SK-N-SH (cell line): ENCODE measurements around the gene RIC8B. TPM values are rescaled to one million over a fixed set of nuclear protein-coding genes. Genes with fewer than 3 reads are reported as not detected.

Source experiments
- CTCF ChIA-PET: fragments of 300-600, 350-600 bp; formaldehyde crosslinking; extraction: SDS; loops from one replicate; lab custom pipeline; 2021; lab: Yijun Ruan, JAX
- POLR2A ChIA-PET: fragments of 350-600 bp; sonication (Branson Sonifier 250); formaldehyde crosslinking; extraction: SDS; loops from one replicate; lab custom pipeline; 2020; ENCODE audit warnings: antibody characterized with exemption, inconsistent platforms; lab: Yijun Ruan, JAX
- DNase-seq: peaks from one replicate; pipeline ENCODE4 v3.0.0; 2012
- H2AFZ ChIP-seq: fragments of 200-600 bp; sonication (generic); 2 replicates; pipeline ENCODE4 v1.8.1; 2016; ENCODE audit warnings: antibody characterized with exemption, mild to moderate bottlenecking, low read depth
- H3F3A ChIP-seq: fragments of 200-600 bp; sonication (generic); replicated peaks from 2 replicates; pipeline ENCODE3; 2016; ENCODE audit warnings: antibody characterized with exemption, mild to moderate bottlenecking; ENCODE audit not compliant: insufficient read depth
- H3K27ac ChIP-seq, 2 experiments: fragments of 200-500 bp in 1 of 2; fragments of 200-600 bp in 1 of 2; sonication (Bioruptor generic) in 1 of 2; sonication (generic), shearing (Covaris generic) in 1 of 2; 2 replicates each; pipeline versions ENCODE4 v1.5.1 to v1.6.1; 2014 to 2016; ENCODE audit warnings: low read depth in 2 of 2, inconsistent platforms in 1 of 2, low read length in 1 of 2, mild to moderate bottlenecking in 1 of 2, mixed read lengths in 1 of 2
- H3K27me3 ChIP-seq: fragments of 200-600 bp; sonication (generic), shearing (Covaris generic); 2 replicates; pipeline ENCODE4 v1.6.1; 2016; ENCODE audit warnings: mixed run types; ENCODE audit not compliant: insufficient read depth
- H3K36me3 ChIP-seq, 2 experiments: fragments of 200-500 bp in 1 of 2; fragments of 200-600 bp in 1 of 2; sonication (Bioruptor generic) in 1 of 2; sonication (generic) in 1 of 2; replicated peaks in 1 of 2; 2 replicates each; pipeline versions ENCODE3 to v1.5.1; 2014 to 2016; ENCODE audit warnings: low read length in 1 of 2, mild to moderate bottlenecking in 1 of 2; ENCODE audit not compliant: insufficient read depth in 2 of 2, control insufficient read depth in 1 of 2
- H3K4me1 ChIP-seq, 2 experiments: fragments of 200-500 bp in 1 of 2; fragments of 200-600 bp in 1 of 2; sonication (Bioruptor generic) in 1 of 2; sonication (generic), shearing (Covaris generic) in 1 of 2; 2 replicates each; pipeline versions ENCODE4 v1.5.1 to v1.6.1; 2014 to 2016; ENCODE audit warnings: low read depth in 1 of 2, low read length in 1 of 2, mixed run types in 1 of 2; ENCODE audit not compliant: insufficient read depth in 2 of 2, control insufficient read depth in 1 of 2
- H3K4me2 ChIP-seq: fragments of 200-600 bp; sonication (generic), shearing (Covaris generic); 2 replicates; pipeline ENCODE4 v1.6.1; 2017; ENCODE audit warnings: mixed run types
- H3K4me3 ChIP-seq, 2 experiments: fragments of 200-500 bp in 1 of 2; fragments of 200-600 bp in 1 of 2; sonication (Bioruptor generic) in 1 of 2; sonication (generic), shearing (Covaris generic) in 1 of 2; 2 replicates each; pipeline versions ENCODE4 v1.5.1 to v1.8.1; 2014 to 2016; ENCODE audit warnings: low read depth in 2 of 2, inconsistent platforms in 1 of 2, low read length in 1 of 2, mild to moderate bottlenecking in 1 of 2, mixed read lengths in 1 of 2, moderate library complexity in 1 of 2
- H3K79me2 ChIP-seq: fragments of 200-600 bp; sonication (generic); 2 replicates; pipeline ENCODE4 v1.8.1; 2017; ENCODE audit warnings: mild to moderate bottlenecking; ENCODE audit not compliant: insufficient read depth
- H3K9ac ChIP-seq: fragments of 200-600 bp; sonication (generic); 2 replicates; pipeline ENCODE4 v1.6.1; 2017; ENCODE audit warnings: mixed run types
- H3K9me2 ChIP-seq: fragments of 200-600 bp; sonication (generic); 2 replicates; pipeline ENCODE4 v1.6.1; 2017; ENCODE audit warnings: mixed run types
- H3K9me3 ChIP-seq: fragments of 200-600 bp; sonication (generic); 2 replicates; pipeline ENCODE4 v1.6.1; 2017; ENCODE audit warnings: mixed run types, mild to moderate bottlenecking, moderate library complexity
- H4K20me1 ChIP-seq: fragments of 200-600 bp; sonication (generic); 2 replicates; pipeline ENCODE4 v1.6.1; 2017; ENCODE audit warnings: mild to moderate bottlenecking, mixed run types; ENCODE audit not compliant: insufficient read depth
- EP300 ChIP-seq, 2 experiments: IDR thresholded peaks; 2 replicates each; pipeline versions ENCODE4 v1.4.0 to v1.6.1; 2012; ENCODE audit warnings: borderline replicate concordance in 1 of 2, low read depth in 1 of 2, low read length in 1 of 2
- FOXJ3 ChIP-seq: sonication (generic); formaldehyde crosslinking; IDR thresholded peaks from 2 replicates; pipeline ENCODE4 v1.5.1; 2020; ENCODE audit warnings: mild to moderate bottlenecking, missing genetic modification reagents
- FOXM1 ChIP-seq: IDR thresholded peaks from 2 replicates; pipeline ENCODE4 v1.4.0; 2012; ENCODE audit warnings: low read depth, mild to moderate bottlenecking
- GABPA ChIP-seq: IDR thresholded peaks from 2 replicates; pipeline ENCODE4 v1.4.0; 2012; ENCODE audit warnings: low read depth, mild to moderate bottlenecking
- JUND ChIP-seq: IDR thresholded peaks from 2 replicates; pipeline ENCODE4 v1.4.0; 2012
- NFIC ChIP-seq: IDR thresholded peaks from 2 replicates; pipeline ENCODE4 v1.4.0; 2012; ENCODE audit warnings: borderline replicate concordance
- NRF1 ChIP-seq: IDR thresholded peaks from 2 replicates; pipeline ENCODE4 v1.6.1; 2012; ENCODE audit warnings: low read depth, mild to moderate bottlenecking, low read length
- RAD21 ChIP-seq: IDR thresholded peaks from 2 replicates; pipeline ENCODE4 v1.6.1; 2012; ENCODE audit warnings: mild to moderate bottlenecking, low read length
- RCOR1 ChIP-seq: fragments of 150-350 bp; IDR thresholded peaks from 2 replicates; pipeline ENCODE4 v1.6.1; 2017; ENCODE audit warnings: antibody characterized with exemption, low read length
- SIN3A ChIP-seq: IDR thresholded peaks from 2 replicates; pipeline ENCODE4 v1.6.1; 2012; ENCODE audit warnings: low read depth, mild to moderate bottlenecking, low read length, moderate library complexity, borderline replicate concordance
- YY1 ChIP-seq: IDR thresholded peaks from 2 replicates; pipeline ENCODE4 v1.4.0; 2012; ENCODE audit warnings: low read depth, mild to moderate bottlenecking
- WGBS: methylation state at CpG from one replicate; pipeline ENCODE4 v1.1.6; 2017; ENCODE audit warnings: low lambda C conversion rate; 5-methylcytosine and 5-hydroxymethylcytosine counted together
- polyA plus RNA-seq, 3 experiments: library from polyadenylated mRNA; depleted of rRNA; stranded (reverse); fragments of >200 nt; gene quantifications; 2 replicates each; pipeline ENCODE4 v1.2.3, GENCODE V29; 2012
- TF ChIP-seq, protein P1 (sequence below): IDR thresholded peaks from 2 replicates; pipeline ENCODE4 v1.4.0; 2012; ENCODE audit warnings: low read depth
- TF ChIP-seq, protein P2 (sequence below): IDR thresholded peaks from 2 replicates; pipeline ENCODE4 v1.4.0; 2012; ENCODE audit warnings: low read depth, borderline replicate concordance
- TF ChIP-seq, protein P3 (sequence below): fragments of 150-350 bp; IDR thresholded peaks from 2 replicates; pipeline ENCODE4 v1.6.1; 2017; ENCODE audit warnings: antibody characterized with exemption, low read length, low read depth, borderline replicate concordance
- TF ChIP-seq, protein P4 (sequence below): fragments of 200-600 bp; sonication (generic); IDR thresholded peaks from 2 replicates; pipeline ENCODE4 v1.6.1; 2017; ENCODE audit warnings: antibody characterized with exemption, mild to moderate bottlenecking, moderate library complexity
- TF ChIP-seq, protein P5 (sequence below): IDR thresholded peaks from 2 replicates; pipeline ENCODE4 v1.6.1; 2012; ENCODE audit warnings: mild to moderate bottlenecking, low read depth, low read length, moderate library complexity
- TF ChIP-seq, protein P6 (sequence below): IDR thresholded peaks from 2 replicates; pipeline ENCODE4 v1.4.0; 2012; ENCODE audit warnings: low read depth, borderline replicate concordance
- TF ChIP-seq, protein P7 (sequence below): IDR thresholded peaks from 2 replicates; pipeline ENCODE4; 2012

The RIC8B gene
- polyA plus RNA-seq, 1 of the 3 experiments (the other 2 are of a cell fraction), result 6.2 TPM

DNA sequence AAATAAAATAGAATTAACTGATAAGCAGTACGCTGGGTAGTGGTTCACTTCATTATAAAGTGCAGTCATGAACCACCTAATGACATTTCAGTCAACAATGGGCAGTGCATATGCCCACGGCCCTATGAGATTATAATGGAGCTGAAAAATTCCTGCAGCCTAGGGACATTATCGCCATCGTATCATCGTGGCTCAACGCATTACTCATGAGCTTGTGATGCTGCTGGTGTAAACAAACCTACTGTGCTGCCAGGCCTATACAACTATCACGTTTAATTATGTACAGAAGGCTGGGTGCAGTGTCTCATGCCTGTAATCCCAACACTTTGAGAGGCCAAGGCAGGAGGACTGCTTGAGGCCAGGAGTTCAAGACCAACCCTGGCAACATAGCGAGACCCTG, 119.0 kb downstream of the RIC8B start:
- no peak overlapping the region for H3K4me2 ChIP-seq
- no peaks in the 10 kb centered on the region for H3K9me3 ChIP-seq
- 62% methylated on average over 8 of the region's 8 CpGs for WGBS
- no peak overlapping the region for H3K27ac ChIP-seq
- no peaks in the 10 kb centered on the region for H3K79me2 ChIP-seq
- H2AFZ ChIP-seq, result no peak overlapping the region
- CTCF ChIA-PET, result interaction anchor here (0.9 to 2.7 kb wide), 4 partner anchors 9 to 507 kb away, joined by 3 to 11 read pairs (median 4); no protein-coding TSS in a partner anchor
- no peaks in the 10 kb centered on the region for H3K9me2 ChIP-seq
- no peak overlapping the region for H3K4me3 ChIP-seq
- no peak for TF ChIP-seq FOXM1
- TF ChIP-seq, protein P1, sequence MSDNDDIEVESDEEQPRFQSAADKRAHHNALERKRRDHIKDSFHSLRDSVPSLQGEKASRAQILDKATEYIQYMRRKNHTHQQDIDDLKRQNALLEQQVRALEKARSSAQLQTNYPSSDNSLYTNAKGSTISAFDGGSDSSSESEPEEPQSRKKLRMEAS, result no peak
- TF ChIP-seq, protein P2, sequence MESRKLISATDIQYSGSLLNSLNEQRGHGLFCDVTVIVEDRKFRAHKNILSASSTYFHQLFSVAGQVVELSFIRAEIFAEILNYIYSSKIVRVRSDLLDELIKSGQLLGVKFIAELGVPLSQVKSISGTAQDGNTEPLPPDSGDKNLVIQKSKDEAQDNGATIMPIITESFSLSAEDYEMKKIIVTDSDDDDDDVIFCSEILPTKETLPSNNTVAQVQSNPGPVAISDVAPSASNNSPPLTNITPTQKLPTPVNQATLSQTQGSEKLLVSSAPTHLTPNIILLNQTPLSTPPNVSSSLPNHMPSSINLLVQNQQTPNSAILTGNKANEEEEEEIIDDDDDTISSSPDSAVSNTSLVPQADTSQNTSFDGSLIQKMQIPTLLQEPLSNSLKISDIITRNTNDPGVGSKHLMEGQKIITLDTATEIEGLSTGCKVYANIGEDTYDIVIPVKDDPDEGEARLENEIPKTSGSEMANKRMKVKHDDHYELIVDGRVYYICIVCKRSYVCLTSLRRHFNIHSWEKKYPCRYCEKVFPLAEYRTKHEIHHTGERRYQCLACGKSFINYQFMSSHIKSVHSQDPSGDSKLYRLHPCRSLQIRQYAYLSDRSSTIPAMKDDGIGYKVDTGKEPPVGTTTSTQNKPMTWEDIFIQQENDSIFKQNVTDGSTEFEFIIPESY, result no peak
- TF ChIP-seq, protein P3, sequence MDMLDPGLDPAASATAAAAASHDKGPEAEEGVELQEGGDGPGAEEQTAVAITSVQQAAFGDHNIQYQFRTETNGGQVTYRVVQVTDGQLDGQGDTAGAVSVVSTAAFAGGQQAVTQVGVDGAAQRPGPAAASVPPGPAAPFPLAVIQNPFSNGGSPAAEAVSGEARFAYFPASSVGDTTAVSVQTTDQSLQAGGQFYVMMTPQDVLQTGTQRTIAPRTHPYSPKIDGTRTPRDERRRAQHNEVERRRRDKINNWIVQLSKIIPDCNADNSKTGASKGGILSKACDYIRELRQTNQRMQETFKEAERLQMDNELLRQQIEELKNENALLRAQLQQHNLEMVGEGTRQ, result no peak
- TF ChIP-seq GABPA, result no peak
- TF ChIP-seq, all 33 proteins: peak for 0
- H3K36me3 ChIP-seq, result peaks cover 1 to 12% of the 10 kb centered on the region in 2 experiments
- peaks cover 7% of the 10 kb centered on the region for H3F3A ChIP-seq
- H3K27me3 ChIP-seq, result no peaks in the 10 kb centered on the region
- no peak overlapping the region for H3K9ac ChIP-seq
- H3K4me1 ChIP-seq, result no peaks in the 10 kb centered on the region
- no peaks in the 10 kb centered on the region for H4K20me1 ChIP-seq
- DNase-seq, result no peak
- POLR2A ChIA-PET, result no interaction called here

DNA sequence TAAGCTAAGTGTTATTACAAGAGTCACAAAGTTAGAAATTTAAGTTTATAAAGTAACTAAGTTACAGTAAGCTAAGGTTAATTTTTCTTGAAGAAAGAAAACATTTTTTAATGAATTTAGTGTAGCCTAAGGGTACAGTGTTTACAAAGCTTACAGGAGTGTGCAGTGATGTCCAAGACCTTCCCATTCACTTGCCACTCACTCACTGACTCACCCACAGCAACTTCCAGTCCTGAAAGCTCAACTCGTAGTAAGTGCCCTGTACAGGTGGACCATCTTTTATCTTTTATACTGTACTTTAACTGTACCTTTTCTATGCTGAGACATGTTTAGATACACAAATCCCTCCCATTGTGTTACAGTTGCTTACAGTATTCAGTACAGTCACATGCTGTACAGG, 120.3 kb downstream of the RIC8B start:
- no peaks in the 10 kb centered on the region for H3K4me1 ChIP-seq
- H3K27ac ChIP-seq, result no peak overlapping the region
- no peaks in the 10 kb centered on the region for H3K79me2 ChIP-seq
- H3K9me2 ChIP-seq, result no peaks in the 10 kb centered on the region
- no peaks in the 10 kb centered on the region for H3K27me3 ChIP-seq
- no peak overlapping the region for H3K4me2 ChIP-seq
- no peaks in the 10 kb centered on the region for H3K9me3 ChIP-seq
- H3K4me3 ChIP-seq, result no peak overlapping the region
- ChIA-PET POLR2A (no interaction called here), CTCF (interaction anchor here (1.3 to 2.7 kb wide), 2 partner anchors 9 to 24 kb away, joined by 3 to 11 read pairs; no protein-coding TSS in a partner anchor)
- 76% methylated on average over 1 of the region's 1 CpG for WGBS
- H3F3A ChIP-seq, result peaks cover 3% of the 10 kb centered on the region
- H3K9ac ChIP-seq, result no peak overlapping the region
- H3K36me3 ChIP-seq, result peaks cover 0 to 7% of the 10 kb centered on the region in 2 experiments
- H2AFZ ChIP-seq, result no peak overlapping the region
- H4K20me1 ChIP-seq, result no peaks in the 10 kb centered on the region
- no peak for DNase-seq
- TF ChIP-seq, protein P4, sequence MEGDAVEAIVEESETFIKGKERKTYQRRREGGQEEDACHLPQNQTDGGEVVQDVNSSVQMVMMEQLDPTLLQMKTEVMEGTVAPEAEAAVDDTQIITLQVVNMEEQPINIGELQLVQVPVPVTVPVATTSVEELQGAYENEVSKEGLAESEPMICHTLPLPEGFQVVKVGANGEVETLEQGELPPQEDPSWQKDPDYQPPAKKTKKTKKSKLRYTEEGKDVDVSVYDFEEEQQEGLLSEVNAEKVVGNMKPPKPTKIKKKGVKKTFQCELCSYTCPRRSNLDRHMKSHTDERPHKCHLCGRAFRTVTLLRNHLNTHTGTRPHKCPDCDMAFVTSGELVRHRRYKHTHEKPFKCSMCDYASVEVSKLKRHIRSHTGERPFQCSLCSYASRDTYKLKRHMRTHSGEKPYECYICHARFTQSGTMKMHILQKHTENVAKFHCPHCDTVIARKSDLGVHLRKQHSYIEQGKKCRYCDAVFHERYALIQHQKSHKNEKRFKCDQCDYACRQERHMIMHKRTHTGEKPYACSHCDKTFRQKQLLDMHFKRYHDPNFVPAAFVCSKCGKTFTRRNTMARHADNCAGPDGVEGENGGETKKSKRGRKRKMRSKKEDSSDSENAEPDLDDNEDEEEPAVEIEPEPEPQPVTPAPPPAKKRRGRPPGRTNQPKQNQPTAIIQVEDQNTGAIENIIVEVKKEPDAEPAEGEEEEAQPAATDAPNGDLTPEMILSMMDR, result no peak
- no peak for TF ChIP-seq FOXJ3 (CRISPR knock-in tag)
- TF ChIP-seq, protein P5, sequence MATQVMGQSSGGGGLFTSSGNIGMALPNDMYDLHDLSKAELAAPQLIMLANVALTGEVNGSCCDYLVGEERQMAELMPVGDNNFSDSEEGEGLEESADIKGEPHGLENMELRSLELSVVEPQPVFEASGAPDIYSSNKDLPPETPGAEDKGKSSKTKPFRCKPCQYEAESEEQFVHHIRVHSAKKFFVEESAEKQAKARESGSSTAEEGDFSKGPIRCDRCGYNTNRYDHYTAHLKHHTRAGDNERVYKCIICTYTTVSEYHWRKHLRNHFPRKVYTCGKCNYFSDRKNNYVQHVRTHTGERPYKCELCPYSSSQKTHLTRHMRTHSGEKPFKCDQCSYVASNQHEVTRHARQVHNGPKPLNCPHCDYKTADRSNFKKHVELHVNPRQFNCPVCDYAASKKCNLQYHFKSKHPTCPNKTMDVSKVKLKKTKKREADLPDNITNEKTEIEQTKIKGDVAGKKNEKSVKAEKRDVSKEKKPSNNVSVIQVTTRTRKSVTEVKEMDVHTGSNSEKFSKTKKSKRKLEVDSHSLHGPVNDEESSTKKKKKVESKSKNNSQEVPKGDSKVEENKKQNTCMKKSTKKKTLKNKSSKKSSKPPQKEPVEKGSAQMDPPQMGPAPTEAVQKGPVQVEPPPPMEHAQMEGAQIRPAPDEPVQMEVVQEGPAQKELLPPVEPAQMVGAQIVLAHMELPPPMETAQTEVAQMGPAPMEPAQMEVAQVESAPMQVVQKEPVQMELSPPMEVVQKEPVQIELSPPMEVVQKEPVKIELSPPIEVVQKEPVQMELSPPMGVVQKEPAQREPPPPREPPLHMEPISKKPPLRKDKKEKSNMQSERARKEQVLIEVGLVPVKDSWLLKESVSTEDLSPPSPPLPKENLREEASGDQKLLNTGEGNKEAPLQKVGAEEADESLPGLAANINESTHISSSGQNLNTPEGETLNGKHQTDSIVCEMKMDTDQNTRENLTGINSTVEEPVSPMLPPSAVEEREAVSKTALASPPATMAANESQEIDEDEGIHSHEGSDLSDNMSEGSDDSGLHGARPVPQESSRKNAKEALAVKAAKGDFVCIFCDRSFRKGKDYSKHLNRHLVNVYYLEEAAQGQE, result no peak
- no peak for TF ChIP-seq RAD21
- TF ChIP-seq EP300 (IDR thresholded peaks at IDR 0.05; ENCODE audit: borderline replicate concordance in 1 of 2, low read depth in 1 of 2, low read length in 1 of 2), result no peak
- TF ChIP-seq YY1, result no peak
- TF ChIP-seq, protein P6, sequence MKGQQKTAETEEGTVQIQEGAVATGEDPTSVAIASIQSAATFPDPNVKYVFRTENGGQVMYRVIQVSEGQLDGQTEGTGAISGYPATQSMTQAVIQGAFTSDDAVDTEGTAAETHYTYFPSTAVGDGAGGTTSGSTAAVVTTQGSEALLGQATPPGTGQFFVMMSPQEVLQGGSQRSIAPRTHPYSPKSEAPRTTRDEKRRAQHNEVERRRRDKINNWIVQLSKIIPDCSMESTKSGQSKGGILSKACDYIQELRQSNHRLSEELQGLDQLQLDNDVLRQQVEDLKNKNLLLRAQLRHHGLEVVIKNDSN, result no peak
- no peak for TF ChIP-seq SIN3A
- TF ChIP-seq NRF1, result no peak
- TF ChIP-seq RCOR1, result no peak
- TF ChIP-seq, protein P7, sequence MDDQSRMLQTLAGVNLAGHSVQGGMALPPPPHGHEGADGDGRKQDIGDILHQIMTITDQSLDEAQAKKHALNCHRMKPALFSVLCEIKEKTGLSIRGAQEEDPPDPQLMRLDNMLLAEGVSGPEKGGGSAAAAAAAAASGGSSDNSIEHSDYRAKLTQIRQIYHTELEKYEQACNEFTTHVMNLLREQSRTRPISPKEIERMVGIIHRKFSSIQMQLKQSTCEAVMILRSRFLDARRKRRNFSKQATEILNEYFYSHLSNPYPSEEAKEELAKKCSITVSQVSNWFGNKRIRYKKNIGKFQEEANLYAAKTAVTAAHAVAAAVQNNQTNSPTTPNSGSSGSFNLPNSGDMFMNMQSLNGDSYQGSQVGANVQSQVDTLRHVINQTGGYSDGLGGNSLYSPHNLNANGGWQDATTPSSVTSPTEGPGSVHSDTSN, result no peak
- no peak for TF ChIP-seq NFIC
- TF ChIP-seq JUND, result no peak
